Activated T-cell treated with anti-CD3 and anti-CD28 coated beads, Interleukin-2, amount 50 U/mL, for 24 hours (primary cell): ENCODE data around the gene MPZ.
"Not testable (repeated sequence)": the region's sequence is repeated elsewhere in the genome, so short reads cannot be mapped to it uniquely, and the experiment has no call there.

ENCODE experiments used
- DNase-seq: peaks from one replicate; pipeline ENCODE4 v3.0.0-alpha.2; 2020
- H3K27ac Mint-ChIP-seq: 2 replicates; pipeline ENCODE4 v1.8.0; 2020; ENCODE audit warnings: mild to moderate bottlenecking, mixed read lengths
- H3K27me3 Mint-ChIP-seq: 2 replicates; pipeline ENCODE4 v1.8.0; 2020; ENCODE audit warnings: mixed read lengths
- H3K36me3 Mint-ChIP-seq: 2 replicates; pipeline ENCODE4 v1.8.0; 2020; ENCODE audit warnings: low read depth, mixed read lengths
- H3K4me1 Mint-ChIP-seq: 2 replicates; pipeline ENCODE4 v1.8.0; 2020; ENCODE audit warnings: low read depth, mixed read lengths
- H3K4me3 Mint-ChIP-seq: 2 replicates; pipeline ENCODE4 v1.8.0; 2020; ENCODE audit warnings: mild to moderate bottlenecking, moderate library complexity, mixed read lengths
- H3K9me3 Mint-ChIP-seq: 2 replicates; pipeline ENCODE4 v1.8.0; 2020; ENCODE audit warnings: mixed read lengths

MPZ gene

GRCh38 chr1:161255302-161255701 is 54.5 kb downstream of the MPZ start:
- Mint-ChIP-seq H3K36me3 (peaks cover 12% of the 10 kb centered on the region), H3K27me3 (peaks cover 37% of the 10 kb centered on the region), H3K9me3 (peaks cover 12% of the 10 kb centered on the region)
- not testable (repeated sequence) for DNase-seq, H3K4me3 Mint-ChIP-seq, H3K27ac Mint-ChIP-seq, H3K4me1 Mint-ChIP-seq
